SK-N-SH (cell line): ENCODE measurements around the gene RBMS1. TPM values are rescaled to one million over a fixed set of nuclear protein-coding genes. Genes with fewer than 3 reads are reported as not detected.

Source experiments
- CTCF ChIA-PET: fragments of 300-600, 350-600 bp; formaldehyde crosslinking; extraction: SDS; loops from one replicate; lab custom pipeline; 2021; lab: Yijun Ruan, JAX
- POLR2A ChIA-PET: fragments of 350-600 bp; sonication (Branson Sonifier 250); formaldehyde crosslinking; extraction: SDS; loops from one replicate; lab custom pipeline; 2020; ENCODE audit warnings: antibody characterized with exemption, inconsistent platforms; lab: Yijun Ruan, JAX
- DNase-seq: peaks from one replicate; pipeline ENCODE4 v3.0.0; 2012
- H2AFZ ChIP-seq: fragments of 200-600 bp; sonication (generic); 2 replicates; pipeline ENCODE4 v1.8.1; 2016; ENCODE audit warnings: antibody characterized with exemption, mild to moderate bottlenecking, low read depth
- H3F3A ChIP-seq: fragments of 200-600 bp; sonication (generic); replicated peaks from 2 replicates; pipeline ENCODE3; 2016; ENCODE audit warnings: antibody characterized with exemption, mild to moderate bottlenecking; ENCODE audit not compliant: insufficient read depth
- H3K27ac ChIP-seq, 2 experiments: fragments of 200-500 bp in 1 of 2; fragments of 200-600 bp in 1 of 2; sonication (Bioruptor generic) in 1 of 2; sonication (generic), shearing (Covaris generic) in 1 of 2; 2 replicates each; pipeline versions ENCODE4 v1.5.1 to v1.6.1; 2014 to 2016; ENCODE audit warnings: low read depth in 2 of 2, inconsistent platforms in 1 of 2, low read length in 1 of 2, mild to moderate bottlenecking in 1 of 2, mixed read lengths in 1 of 2
- H3K27me3 ChIP-seq: fragments of 200-600 bp; sonication (generic), shearing (Covaris generic); 2 replicates; pipeline ENCODE4 v1.6.1; 2016; ENCODE audit warnings: mixed run types; ENCODE audit not compliant: insufficient read depth
- H3K36me3 ChIP-seq, 2 experiments: fragments of 200-500 bp in 1 of 2; fragments of 200-600 bp in 1 of 2; sonication (Bioruptor generic) in 1 of 2; sonication (generic) in 1 of 2; replicated peaks in 1 of 2; 2 replicates each; pipeline versions ENCODE3 to v1.5.1; 2014 to 2016; ENCODE audit warnings: low read length in 1 of 2, mild to moderate bottlenecking in 1 of 2; ENCODE audit not compliant: insufficient read depth in 2 of 2, control insufficient read depth in 1 of 2
- H3K4me1 ChIP-seq, 2 experiments: fragments of 200-500 bp in 1 of 2; fragments of 200-600 bp in 1 of 2; sonication (Bioruptor generic) in 1 of 2; sonication (generic), shearing (Covaris generic) in 1 of 2; 2 replicates each; pipeline versions ENCODE4 v1.5.1 to v1.6.1; 2014 to 2016; ENCODE audit warnings: low read depth in 1 of 2, low read length in 1 of 2, mixed run types in 1 of 2; ENCODE audit not compliant: insufficient read depth in 2 of 2, control insufficient read depth in 1 of 2
- H3K4me2 ChIP-seq: fragments of 200-600 bp; sonication (generic), shearing (Covaris generic); 2 replicates; pipeline ENCODE4 v1.6.1; 2017; ENCODE audit warnings: mixed run types
- H3K4me3 ChIP-seq, 2 experiments: fragments of 200-500 bp in 1 of 2; fragments of 200-600 bp in 1 of 2; sonication (Bioruptor generic) in 1 of 2; sonication (generic), shearing (Covaris generic) in 1 of 2; 2 replicates each; pipeline versions ENCODE4 v1.5.1 to v1.8.1; 2014 to 2016; ENCODE audit warnings: low read depth in 2 of 2, inconsistent platforms in 1 of 2, low read length in 1 of 2, mild to moderate bottlenecking in 1 of 2, mixed read lengths in 1 of 2, moderate library complexity in 1 of 2
- H3K79me2 ChIP-seq: fragments of 200-600 bp; sonication (generic); 2 replicates; pipeline ENCODE4 v1.8.1; 2017; ENCODE audit warnings: mild to moderate bottlenecking; ENCODE audit not compliant: insufficient read depth
- H3K9ac ChIP-seq: fragments of 200-600 bp; sonication (generic); 2 replicates; pipeline ENCODE4 v1.6.1; 2017; ENCODE audit warnings: mixed run types
- H3K9me2 ChIP-seq: fragments of 200-600 bp; sonication (generic); 2 replicates; pipeline ENCODE4 v1.6.1; 2017; ENCODE audit warnings: mixed run types
- H3K9me3 ChIP-seq: fragments of 200-600 bp; sonication (generic); 2 replicates; pipeline ENCODE4 v1.6.1; 2017; ENCODE audit warnings: mixed run types, mild to moderate bottlenecking, moderate library complexity
- H4K20me1 ChIP-seq: fragments of 200-600 bp; sonication (generic); 2 replicates; pipeline ENCODE4 v1.6.1; 2017; ENCODE audit warnings: mild to moderate bottlenecking, mixed run types; ENCODE audit not compliant: insufficient read depth
- CHD2 ChIP-seq: fragments of 150-350 bp; IDR thresholded peaks from 2 replicates; pipeline ENCODE4 v1.6.1; 2018; ENCODE audit warnings: low read length; ENCODE audit not compliant: partially characterized antibody
- ELF1 ChIP-seq: IDR thresholded peaks from 2 replicates; pipeline ENCODE4 v1.4.0; 2012
- EP300 ChIP-seq, 2 experiments: IDR thresholded peaks; 2 replicates each; pipeline versions ENCODE4 v1.4.0 to v1.6.1; 2012; ENCODE audit warnings: borderline replicate concordance in 1 of 2, low read depth in 1 of 2, low read length in 1 of 2
- EZH2phosphoT487 ChIP-seq: fragments of 200-600 bp; sonication (generic); IDR thresholded peaks from 2 replicates; pipeline ENCODE4 v1.6.1; 2017; ENCODE audit warnings: low read depth, mixed run types, mild to moderate bottlenecking, antibody characterized with exemption, moderate library complexity, borderline replicate concordance
- FOXJ3 ChIP-seq: sonication (generic); formaldehyde crosslinking; IDR thresholded peaks from 2 replicates; pipeline ENCODE4 v1.5.1; 2020; ENCODE audit warnings: mild to moderate bottlenecking, missing genetic modification reagents
- FOXM1 ChIP-seq: IDR thresholded peaks from 2 replicates; pipeline ENCODE4 v1.4.0; 2012; ENCODE audit warnings: low read depth, mild to moderate bottlenecking
- GATA2 ChIP-seq: sonication (generic); formaldehyde crosslinking; IDR thresholded peaks from 2 replicates; pipeline ENCODE4 v1.5.0; 2020; ENCODE audit warnings: mild to moderate bottlenecking, missing genetic modification reagents
- MXI1 ChIP-seq: IDR thresholded peaks from 2 replicates; pipeline ENCODE4 v1.6.1; 2012; ENCODE audit warnings: mild to moderate bottlenecking, low read depth, low read length, improper control_type of control experiment
- POLR2AphosphoS5 ChIP-seq: IDR thresholded peaks from 2 replicates; pipeline ENCODE4 v1.6.1; 2012; ENCODE audit warnings: low read depth, low read length
- RAD21 ChIP-seq: IDR thresholded peaks from 2 replicates; pipeline ENCODE4 v1.6.1; 2012; ENCODE audit warnings: mild to moderate bottlenecking, low read length
- RCOR1 ChIP-seq: fragments of 150-350 bp; IDR thresholded peaks from 2 replicates; pipeline ENCODE4 v1.6.1; 2017; ENCODE audit warnings: antibody characterized with exemption, low read length
- RFX5 ChIP-seq: IDR thresholded peaks from 2 replicates; pipeline ENCODE4 v1.6.1; 2012; ENCODE audit warnings: mild to moderate bottlenecking, improper control_type of control experiment, low read length
- TAF1 ChIP-seq: IDR thresholded peaks from 2 replicates; pipeline ENCODE4 v1.6.1; 2012; ENCODE audit warnings: low read depth, mild to moderate bottlenecking, low read length, moderate library complexity, borderline replicate concordance
- TCF12 ChIP-seq: IDR thresholded peaks from 2 replicates; pipeline ENCODE4 v1.4.0; 2012
- TEAD4 ChIP-seq: IDR thresholded peaks from 2 replicates; pipeline ENCODE4 v1.4.0; 2012; ENCODE audit warnings: mild to moderate bottlenecking, borderline replicate concordance; ENCODE audit not compliant: insufficient read depth
- YY1 ChIP-seq: IDR thresholded peaks from 2 replicates; pipeline ENCODE4 v1.4.0; 2012; ENCODE audit warnings: low read depth, mild to moderate bottlenecking
- WGBS: methylation state at CpG from one replicate; pipeline ENCODE4 v1.1.6; 2017; ENCODE audit warnings: low lambda C conversion rate; 5-methylcytosine and 5-hydroxymethylcytosine counted together
- polyA plus RNA-seq, 3 experiments: library from polyadenylated mRNA; depleted of rRNA; stranded (reverse); fragments of >200 nt; gene quantifications; 2 replicates each; pipeline ENCODE4 v1.2.3, GENCODE V29; 2012
- TF ChIP-seq, protein P1 (sequence below): IDR thresholded peaks from 2 replicates; pipeline ENCODE4 v1.6.1; 2012; ENCODE audit warnings: mild to moderate bottlenecking, low read depth, low read length, moderate library complexity
- TF ChIP-seq, protein P2 (sequence below): fragments of 150-350 bp; IDR thresholded peaks from 2 replicates; pipeline ENCODE4 v1.6.1; 2016; ENCODE audit warnings: mild to moderate bottlenecking, low read depth, low read length
- TF ChIP-seq, protein P3 (sequence below): IDR thresholded peaks from 2 replicates; pipeline ENCODE4; 2012

Gene RBMS1
- polyA plus RNA-seq, 1 of the 3 experiments (the other 2 are of a cell fraction): 56.5 TPM

DNA sequence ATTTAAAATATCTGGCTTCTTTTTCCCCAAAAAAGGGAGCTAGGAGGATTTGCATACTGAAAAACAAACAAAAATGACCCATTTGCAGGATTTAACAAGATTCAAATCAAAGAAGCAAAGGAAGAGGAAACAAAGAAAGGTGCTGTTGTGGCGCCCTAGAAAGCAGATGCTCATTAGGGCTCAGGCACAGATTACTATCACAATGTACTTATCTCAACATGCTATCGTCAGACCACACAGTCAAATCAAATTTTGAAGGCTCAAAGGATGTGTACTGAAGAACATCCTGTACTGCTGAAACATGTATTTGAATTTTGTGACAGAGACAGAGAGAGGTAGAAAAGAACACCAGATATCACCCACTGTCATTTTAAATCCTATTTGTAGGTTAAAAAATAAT is 10.9 kb downstream of the RBMS1 start:
- Histone ChIP-seq H3K4me2 (no peak overlapping the region), H3K27ac (peak overlapping the region; percentile 24 to 87), H3K9ac (no peak overlapping the region), H3K9me2 (no peaks in the 10 kb centered on the region), H3K4me1 (peaks cover 28 to 46% of the 10 kb centered on the region in 2 experiments; a peak in 3 of 4 replicates), H3K36me3 (peaks cover 0 to 5% of the 10 kb centered on the region in 2 experiments), H3F3A (peaks cover 6% of the 10 kb centered on the region), H3K27me3 (no peaks in the 10 kb centered on the region), H4K20me1 (peaks cover 84% of the 10 kb centered on the region), H3K79me2 (peaks cover 100% of the 10 kb centered on the region), H2AFZ (no peak overlapping the region), H3K9me3 (no peaks in the 10 kb centered on the region), H3K4me3 (no peak overlapping the region)
- ChIA-PET POLR2A (no interaction called here), CTCF (interaction anchor here (1.1 kb wide), 1 partner anchor 159 kb away, joined by 3 read pairs; no protein-coding TSS in a partner anchor)
- DNase-seq: peak; percentile 60
- WGBS: 50% methylated on average over 2 of the region's 2 CpGs
- peak; percentile 98 for TF ChIP-seq GATA2 (CRISPR knock-in tag)
- TF ChIP-seq, protein P1, sequence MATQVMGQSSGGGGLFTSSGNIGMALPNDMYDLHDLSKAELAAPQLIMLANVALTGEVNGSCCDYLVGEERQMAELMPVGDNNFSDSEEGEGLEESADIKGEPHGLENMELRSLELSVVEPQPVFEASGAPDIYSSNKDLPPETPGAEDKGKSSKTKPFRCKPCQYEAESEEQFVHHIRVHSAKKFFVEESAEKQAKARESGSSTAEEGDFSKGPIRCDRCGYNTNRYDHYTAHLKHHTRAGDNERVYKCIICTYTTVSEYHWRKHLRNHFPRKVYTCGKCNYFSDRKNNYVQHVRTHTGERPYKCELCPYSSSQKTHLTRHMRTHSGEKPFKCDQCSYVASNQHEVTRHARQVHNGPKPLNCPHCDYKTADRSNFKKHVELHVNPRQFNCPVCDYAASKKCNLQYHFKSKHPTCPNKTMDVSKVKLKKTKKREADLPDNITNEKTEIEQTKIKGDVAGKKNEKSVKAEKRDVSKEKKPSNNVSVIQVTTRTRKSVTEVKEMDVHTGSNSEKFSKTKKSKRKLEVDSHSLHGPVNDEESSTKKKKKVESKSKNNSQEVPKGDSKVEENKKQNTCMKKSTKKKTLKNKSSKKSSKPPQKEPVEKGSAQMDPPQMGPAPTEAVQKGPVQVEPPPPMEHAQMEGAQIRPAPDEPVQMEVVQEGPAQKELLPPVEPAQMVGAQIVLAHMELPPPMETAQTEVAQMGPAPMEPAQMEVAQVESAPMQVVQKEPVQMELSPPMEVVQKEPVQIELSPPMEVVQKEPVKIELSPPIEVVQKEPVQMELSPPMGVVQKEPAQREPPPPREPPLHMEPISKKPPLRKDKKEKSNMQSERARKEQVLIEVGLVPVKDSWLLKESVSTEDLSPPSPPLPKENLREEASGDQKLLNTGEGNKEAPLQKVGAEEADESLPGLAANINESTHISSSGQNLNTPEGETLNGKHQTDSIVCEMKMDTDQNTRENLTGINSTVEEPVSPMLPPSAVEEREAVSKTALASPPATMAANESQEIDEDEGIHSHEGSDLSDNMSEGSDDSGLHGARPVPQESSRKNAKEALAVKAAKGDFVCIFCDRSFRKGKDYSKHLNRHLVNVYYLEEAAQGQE: no peak
- no peak for TF ChIP-seq EZH2phosphoT487
- peak; percentile 42; the same call in 1 of the 2 replicates for TF ChIP-seq RAD21
- TF ChIP-seq RFX5: no peak
- TF ChIP-seq FOXJ3 (CRISPR knock-in tag): peak; percentile 88
- TF ChIP-seq, protein P2, sequence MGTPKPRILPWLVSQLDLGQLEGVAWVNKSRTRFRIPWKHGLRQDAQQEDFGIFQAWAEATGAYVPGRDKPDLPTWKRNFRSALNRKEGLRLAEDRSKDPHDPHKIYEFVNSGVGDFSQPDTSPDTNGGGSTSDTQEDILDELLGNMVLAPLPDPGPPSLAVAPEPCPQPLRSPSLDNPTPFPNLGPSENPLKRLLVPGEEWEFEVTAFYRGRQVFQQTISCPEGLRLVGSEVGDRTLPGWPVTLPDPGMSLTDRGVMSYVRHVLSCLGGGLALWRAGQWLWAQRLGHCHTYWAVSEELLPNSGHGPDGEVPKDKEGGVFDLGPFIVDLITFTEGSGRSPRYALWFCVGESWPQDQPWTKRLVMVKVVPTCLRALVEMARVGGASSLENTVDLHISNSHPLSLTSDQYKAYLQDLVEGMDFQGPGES: no peak
- no peak for TF ChIP-seq FOXM1
- TF ChIP-seq CHD2: peak; percentile 91
- TF ChIP-seq EP300 (IDR thresholded peaks at IDR 0.05; ENCODE audit: borderline replicate concordance in 1 of 2, low read depth in 1 of 2, low read length in 1 of 2): peak in 1 of 2 experiments; percentile 95; a peak in 2 of 4 replicates
- TF ChIP-seq YY1: no peak
- TF ChIP-seq POLR2AphosphoS5: peak; percentile 42; the same call in 1 of the 2 replicates
- TF ChIP-seq TCF12: peak; percentile 25; the same call in 1 of the 2 replicates
- peak; percentile 59; the same call in 1 of the 2 replicates for TF ChIP-seq MXI1
- 0 out of 2 replicates have a peak, but pooled peaks have one; percentile 16 for TF ChIP-seq TEAD4
- TF ChIP-seq TAF1: no peak
- TF ChIP-seq, protein P3, sequence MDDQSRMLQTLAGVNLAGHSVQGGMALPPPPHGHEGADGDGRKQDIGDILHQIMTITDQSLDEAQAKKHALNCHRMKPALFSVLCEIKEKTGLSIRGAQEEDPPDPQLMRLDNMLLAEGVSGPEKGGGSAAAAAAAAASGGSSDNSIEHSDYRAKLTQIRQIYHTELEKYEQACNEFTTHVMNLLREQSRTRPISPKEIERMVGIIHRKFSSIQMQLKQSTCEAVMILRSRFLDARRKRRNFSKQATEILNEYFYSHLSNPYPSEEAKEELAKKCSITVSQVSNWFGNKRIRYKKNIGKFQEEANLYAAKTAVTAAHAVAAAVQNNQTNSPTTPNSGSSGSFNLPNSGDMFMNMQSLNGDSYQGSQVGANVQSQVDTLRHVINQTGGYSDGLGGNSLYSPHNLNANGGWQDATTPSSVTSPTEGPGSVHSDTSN: 0 out of 2 replicates have a peak, but pooled peaks have one; percentile 17
- TF ChIP-seq RCOR1: peak; percentile 96
- no peak for TF ChIP-seq ELF1
